HepG2 (cell line): ENCODE results near the gene ZFAND3. TPM values are rescaled to one million over a fixed set of nuclear protein-coding genes. Genes with fewer than 3 reads are reported as not detected.

ENCODE experiments used
- ATF7-NPFF ChIP-seq: sonication (generic); formaldehyde crosslinking; IDR thresholded peaks from 2 replicates; pipeline ENCODE4 v1.8.1; 2023; ENCODE audit warnings: mild to moderate bottlenecking, low read depth, missing genetic modification reagents, moderate library complexity
- NFKBIZ ChIP-seq: IDR thresholded peaks from 2 replicates; pipeline ENCODE4 v1.6.1; 2018; ENCODE audit warnings: missing genetic modification reagents, missing compliant biosample characterization
- RFXAP ChIP-seq: sonication (generic); formaldehyde crosslinking; IDR thresholded peaks from 2 replicates; pipeline ENCODE4 v1.4.0; 2020; ENCODE audit warnings: missing genetic modification reagents, borderline replicate concordance
- YEATS2 ChIP-seq: sonication (generic); formaldehyde crosslinking; IDR thresholded peaks from 2 replicates; pipeline ENCODE4 v1.4.0; 2020; ENCODE audit warnings: missing genetic modification reagents, borderline replicate concordance
- ZNF468 ChIP-seq: sonication (generic); formaldehyde crosslinking; IDR thresholded peaks from 2 replicates; pipeline ENCODE4 v1.8.0; 2022; ENCODE audit warnings: mild to moderate bottlenecking, moderate library complexity, missing genetic modification reagents
- polyA plus RNA-seq, 8 experiments: library from polyadenylated mRNA; depleted of rRNA in 3 of 8; stranded (reverse) in 7 of 8; unstranded in 1 of 8; fragments of >200 nt; fragmentation: Illumina TruSeq in 4 of 8; extraction: Trizol in 4 of 8; gene quantifications; 2 replicates each; pipeline versions ENCODE4 v1.2.1 to v1.2.3, GENCODE V29; 2011 to 2016; ENCODE audit warnings: low read depth in 4 of 8, missing spikeins in 1 of 8, mixed read lengths in 1 of 8; ENCODE audit not compliant: insufficient read depth in 1 of 8
- total RNA-seq, 5 experiments: library from RNA; depleted of rRNA; stranded (reverse); fragments of >200 nt; fragmentation: Illumina TruSeq; extraction: Trizol; gene quantifications; 2 replicates each; pipeline ENCODE4 v1.2.3, GENCODE V29; 2016; ENCODE audit warnings: low read depth in 1 of 5
- TF ChIP-seq, protein P1 (sequence below): sonication (generic); formaldehyde crosslinking; IDR thresholded peaks from 2 replicates; pipeline ENCODE4 v1.4.0; 2020; ENCODE audit warnings: mild to moderate bottlenecking, missing genetic modification reagents
- TF ChIP-seq, protein P2 (sequence below): sonication (generic); formaldehyde crosslinking; IDR thresholded peaks from 2 replicates; pipeline ENCODE4 v1.4.0; 2020; ENCODE audit warnings: missing genetic modification reagents
- TF ChIP-seq, protein P3 (sequence below): IDR thresholded peaks from 2 replicates; pipeline ENCODE4 v1.6.1; 2016; ENCODE audit warnings: control low read depth
- TF ChIP-seq, protein P4 (sequence below): IDR thresholded peaks from 2 replicates; pipeline ENCODE4 v1.6.1; 2018; ENCODE audit warnings: missing genetic modification reagents
- TF ChIP-seq, protein P5 (sequence below): IDR thresholded peaks from 2 replicates; pipeline ENCODE4 v1.6.1; 2012; ENCODE audit warnings: low read length, improper control_type of control experiment
- TF ChIP-seq, protein P6 (sequence below): sonication (generic); formaldehyde crosslinking; IDR thresholded peaks from 2 replicates; pipeline ENCODE4 v1.8.1; 2023; ENCODE audit warnings: mild to moderate bottlenecking, missing genetic modification reagents

The ZFAND3 gene
- total and polyA plus RNA-seq, 2 of the 13 experiments (the other 11 are each of a cell fraction or from before 2014, with no cell fraction given), result 16.4 to 17.1 TPM

DNA sequence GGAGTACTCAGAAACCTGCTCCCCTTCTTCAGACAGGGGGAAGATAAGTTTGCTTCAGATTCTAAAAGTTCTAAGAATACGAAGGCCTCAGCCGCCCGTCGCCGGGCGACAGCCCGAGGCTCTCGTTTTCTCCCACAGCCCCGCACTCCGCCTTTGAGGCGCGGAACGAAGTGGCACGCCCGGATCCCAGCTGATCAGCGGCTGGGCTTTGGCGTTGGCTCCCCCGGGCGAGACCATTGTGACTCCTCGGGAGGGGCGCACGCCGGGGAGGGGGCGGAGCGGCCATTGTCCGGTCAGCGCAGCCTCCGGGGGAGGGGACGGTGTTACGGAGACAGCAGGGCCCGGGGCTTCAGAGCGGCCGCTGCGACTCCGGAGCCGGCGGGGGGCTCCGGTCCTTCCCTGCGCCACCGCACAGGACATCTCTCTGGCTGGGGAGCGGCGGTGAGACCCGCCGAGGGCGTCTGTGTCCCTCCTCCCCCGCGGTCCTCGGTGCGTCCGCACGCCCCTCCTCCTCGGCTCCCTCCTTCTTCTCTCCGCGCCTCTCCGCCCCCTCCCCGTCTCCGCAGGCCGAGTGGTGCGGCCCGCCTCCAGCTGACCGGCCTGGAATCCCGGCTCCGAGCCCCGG is at the start of gene ZFAND3 (continued):
- TF ChIP-seq, protein P1, sequence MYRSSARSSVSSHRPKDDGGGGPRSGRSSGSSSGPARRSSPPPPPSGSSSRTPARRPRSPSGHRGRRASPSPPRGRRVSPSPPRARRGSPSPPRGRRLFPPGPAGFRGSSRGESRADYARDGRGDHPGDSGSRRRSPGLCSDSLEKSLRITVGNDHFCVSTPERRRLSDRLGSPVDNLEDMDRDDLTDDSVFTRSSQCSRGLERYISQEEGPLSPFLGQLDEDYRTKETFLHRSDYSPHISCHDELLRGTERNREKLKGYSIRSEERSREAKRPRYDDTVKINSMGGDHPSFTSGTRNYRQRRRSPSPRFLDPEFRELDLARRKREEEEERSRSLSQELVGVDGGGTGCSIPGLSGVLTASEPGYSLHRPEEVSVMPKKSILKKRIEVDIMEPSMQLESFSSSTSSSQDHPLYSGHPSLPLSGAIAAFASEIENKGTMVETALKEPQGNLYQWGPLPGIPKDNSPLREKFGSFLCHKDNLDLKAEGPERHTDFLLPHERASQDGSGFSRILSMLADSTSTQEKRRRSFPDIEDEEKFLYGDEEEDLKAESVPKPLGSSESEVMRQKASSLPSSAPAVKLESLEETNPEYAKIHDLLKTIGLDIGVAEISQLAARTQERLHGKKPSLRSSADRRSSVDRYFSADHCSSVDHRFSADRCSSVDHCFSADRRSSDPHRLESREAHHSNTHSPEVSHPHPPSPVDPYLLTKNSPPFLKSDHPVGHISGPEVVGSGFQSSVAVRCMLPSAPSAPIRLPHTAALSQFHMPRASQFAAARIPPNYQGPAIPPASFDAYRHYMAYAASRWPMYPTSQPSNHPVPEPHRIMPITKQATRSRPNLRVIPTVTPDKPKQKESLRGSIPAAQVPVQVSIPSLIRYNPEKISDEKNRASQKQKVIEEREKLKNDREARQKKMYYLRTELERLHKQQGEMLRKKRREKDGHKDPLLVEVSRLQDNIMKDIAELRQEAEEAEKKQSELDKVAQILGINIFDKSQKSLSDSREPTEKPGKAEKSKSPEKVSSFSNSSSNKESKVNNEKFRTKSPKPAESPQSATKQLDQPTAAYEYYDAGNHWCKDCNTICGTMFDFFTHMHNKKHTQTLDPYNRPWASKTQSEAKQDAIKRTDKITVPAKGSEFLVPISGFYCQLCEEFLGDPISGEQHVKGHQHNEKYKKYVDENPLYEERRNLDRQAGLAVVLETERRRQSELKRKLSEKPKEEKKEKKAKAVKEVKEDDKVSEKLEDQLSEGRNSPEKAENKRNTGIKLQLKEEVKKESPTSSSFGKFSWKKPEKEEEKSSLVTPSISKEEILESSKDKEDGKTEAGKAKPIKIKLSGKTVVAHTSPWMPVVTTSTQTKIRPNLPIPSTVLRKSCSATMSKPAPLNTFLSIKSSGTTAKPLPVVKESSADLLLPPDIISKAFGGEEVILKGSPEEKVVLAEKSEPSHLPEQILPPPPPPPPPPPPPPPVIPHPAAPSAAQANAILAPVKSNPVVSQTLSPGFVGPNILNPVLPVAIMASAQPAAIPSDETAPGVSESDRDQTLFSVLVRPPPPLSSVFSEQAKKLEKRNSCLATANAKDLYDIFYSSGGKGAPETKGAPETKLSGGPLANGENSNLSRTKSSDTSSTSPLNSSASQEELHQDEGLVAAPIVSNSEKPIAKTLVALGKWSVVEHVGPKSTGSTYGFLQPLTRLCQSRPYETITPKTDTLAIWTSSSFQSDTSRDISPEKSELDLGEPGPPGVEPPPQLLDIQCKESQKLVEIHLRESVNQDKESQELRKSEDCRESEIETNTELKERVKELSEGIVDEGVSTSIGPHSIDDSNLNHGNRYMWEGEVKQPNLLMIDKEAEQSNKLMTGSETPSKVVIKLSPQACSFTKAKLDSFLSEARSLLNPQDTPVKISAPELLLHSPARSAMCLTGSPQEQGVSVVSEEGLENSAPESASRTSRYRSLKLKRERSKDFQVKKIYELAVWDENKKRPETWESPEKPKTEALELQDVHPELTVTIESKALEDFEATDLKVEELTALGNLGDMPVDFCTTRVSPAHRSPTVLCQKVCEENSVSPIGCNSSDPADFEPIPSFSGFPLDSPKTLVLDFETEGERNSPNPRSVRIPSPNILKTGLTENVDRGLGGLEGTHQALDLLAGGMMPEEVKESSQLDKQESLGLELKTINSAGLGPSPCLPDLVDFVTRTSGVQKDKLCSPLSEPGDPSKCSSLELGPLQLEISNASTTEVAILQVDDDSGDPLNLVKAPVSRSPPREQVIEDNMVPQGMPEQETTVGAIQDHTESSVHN (CRISPR knock-in tag), result no peak
- TF ChIP-seq YEATS2 (peak; percentile 71; the same call in 1 of the 2 replicates), NFKBIZ (CRISPR knock-in tag) (peak; percentile 24; the same call in 1 of the 2 replicates), ZNF468 (no peak), ATF7-NPFF (CRISPR knock-in tag) (peak; percentile 92), RFXAP (CRISPR knock-in tag) (no peak)
- TF ChIP-seq, protein P2, sequence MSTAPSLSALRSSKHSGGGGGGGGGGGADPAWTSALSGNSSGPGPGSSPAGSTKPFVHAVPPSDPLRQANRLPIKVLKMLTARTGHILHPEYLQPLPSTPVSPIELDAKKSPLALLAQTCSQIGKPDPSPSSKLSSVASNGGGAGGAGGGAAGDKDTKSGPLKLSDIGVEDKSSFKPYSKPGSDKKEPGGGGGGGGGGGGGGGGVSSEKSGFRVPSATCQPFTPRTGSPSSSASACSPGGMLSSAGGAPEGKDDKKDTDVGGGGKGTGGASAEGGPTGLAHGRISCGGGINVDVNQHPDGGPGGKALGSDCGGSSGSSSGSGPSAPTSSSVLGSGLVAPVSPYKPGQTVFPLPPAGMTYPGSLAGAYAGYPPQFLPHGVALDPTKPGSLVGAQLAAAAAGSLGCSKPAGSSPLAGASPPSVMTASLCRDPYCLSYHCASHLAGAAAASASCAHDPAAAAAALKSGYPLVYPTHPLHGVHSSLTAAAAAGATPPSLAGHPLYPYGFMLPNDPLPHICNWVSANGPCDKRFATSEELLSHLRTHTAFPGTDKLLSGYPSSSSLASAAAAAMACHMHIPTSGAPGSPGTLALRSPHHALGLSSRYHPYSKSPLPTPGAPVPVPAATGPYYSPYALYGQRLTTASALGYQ (CRISPR knock-in tag), result no peak
- TF ChIP-seq, protein P3, sequence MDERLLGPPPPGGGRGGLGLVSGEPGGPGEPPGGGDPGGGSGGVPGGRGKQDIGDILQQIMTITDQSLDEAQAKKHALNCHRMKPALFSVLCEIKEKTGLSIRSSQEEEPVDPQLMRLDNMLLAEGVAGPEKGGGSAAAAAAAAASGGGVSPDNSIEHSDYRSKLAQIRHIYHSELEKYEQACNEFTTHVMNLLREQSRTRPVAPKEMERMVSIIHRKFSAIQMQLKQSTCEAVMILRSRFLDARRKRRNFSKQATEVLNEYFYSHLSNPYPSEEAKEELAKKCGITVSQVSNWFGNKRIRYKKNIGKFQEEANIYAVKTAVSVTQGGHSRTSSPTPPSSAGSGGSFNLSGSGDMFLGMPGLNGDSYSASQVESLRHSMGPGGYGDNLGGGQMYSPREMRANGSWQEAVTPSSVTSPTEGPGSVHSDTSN (CRISPR knock-in tag), result no peak
- TF ChIP-seq, protein P4, sequence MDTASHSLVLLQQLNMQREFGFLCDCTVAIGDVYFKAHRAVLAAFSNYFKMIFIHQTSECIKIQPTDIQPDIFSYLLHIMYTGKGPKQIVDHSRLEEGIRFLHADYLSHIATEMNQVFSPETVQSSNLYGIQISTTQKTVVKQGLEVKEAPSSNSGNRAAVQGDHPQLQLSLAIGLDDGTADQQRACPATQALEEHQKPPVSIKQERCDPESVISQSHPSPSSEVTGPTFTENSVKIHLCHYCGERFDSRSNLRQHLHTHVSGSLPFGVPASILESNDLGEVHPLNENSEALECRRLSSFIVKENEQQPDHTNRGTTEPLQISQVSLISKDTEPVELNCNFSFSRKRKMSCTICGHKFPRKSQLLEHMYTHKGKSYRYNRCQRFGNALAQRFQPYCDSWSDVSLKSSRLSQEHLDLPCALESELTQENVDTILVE (CRISPR knock-in tag), result peak; percentile 95
- TF ChIP-seq, protein P5, sequence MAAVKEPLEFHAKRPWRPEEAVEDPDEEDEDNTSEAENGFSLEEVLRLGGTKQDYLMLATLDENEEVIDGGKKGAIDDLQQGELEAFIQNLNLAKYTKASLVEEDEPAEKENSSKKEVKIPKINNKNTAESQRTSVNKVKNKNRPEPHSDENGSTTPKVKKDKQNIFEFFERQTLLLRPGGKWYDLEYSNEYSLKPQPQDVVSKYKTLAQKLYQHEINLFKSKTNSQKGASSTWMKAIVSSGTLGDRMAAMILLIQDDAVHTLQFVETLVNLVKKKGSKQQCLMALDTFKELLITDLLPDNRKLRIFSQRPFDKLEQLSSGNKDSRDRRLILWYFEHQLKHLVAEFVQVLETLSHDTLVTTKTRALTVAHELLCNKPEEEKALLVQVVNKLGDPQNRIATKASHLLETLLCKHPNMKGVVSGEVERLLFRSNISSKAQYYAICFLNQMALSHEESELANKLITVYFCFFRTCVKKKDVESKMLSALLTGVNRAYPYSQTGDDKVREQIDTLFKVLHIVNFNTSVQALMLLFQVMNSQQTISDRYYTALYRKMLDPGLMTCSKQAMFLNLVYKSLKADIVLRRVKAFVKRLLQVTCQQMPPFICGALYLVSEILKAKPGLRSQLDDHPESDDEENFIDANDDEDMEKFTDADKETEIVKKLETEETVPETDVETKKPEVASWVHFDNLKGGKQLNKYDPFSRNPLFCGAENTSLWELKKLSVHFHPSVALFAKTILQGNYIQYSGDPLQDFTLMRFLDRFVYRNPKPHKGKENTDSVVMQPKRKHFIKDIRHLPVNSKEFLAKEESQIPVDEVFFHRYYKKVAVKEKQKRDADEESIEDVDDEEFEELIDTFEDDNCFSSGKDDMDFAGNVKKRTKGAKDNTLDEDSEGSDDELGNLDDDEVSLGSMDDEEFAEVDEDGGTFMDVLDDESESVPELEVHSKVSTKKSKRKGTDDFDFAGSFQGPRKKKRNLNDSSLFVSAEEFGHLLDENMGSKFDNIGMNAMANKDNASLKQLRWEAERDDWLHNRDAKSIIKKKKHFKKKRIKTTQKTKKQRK, result no peak
- TF ChIP-seq, protein P6, sequence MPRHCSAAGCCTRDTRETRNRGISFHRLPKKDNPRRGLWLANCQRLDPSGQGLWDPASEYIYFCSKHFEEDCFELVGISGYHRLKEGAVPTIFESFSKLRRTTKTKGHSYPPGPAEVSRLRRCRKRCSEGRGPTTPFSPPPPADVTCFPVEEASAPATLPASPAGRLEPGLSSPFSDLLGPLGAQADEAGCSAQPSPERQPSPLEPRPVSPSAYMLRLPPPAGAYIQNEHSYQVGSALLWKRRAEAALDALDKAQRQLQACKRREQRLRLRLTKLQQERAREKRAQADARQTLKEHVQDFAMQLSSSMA (CRISPR knock-in tag), result no peak
